ENCODE results near the gene ZNF579.

Gene ZNF579

DNA sequence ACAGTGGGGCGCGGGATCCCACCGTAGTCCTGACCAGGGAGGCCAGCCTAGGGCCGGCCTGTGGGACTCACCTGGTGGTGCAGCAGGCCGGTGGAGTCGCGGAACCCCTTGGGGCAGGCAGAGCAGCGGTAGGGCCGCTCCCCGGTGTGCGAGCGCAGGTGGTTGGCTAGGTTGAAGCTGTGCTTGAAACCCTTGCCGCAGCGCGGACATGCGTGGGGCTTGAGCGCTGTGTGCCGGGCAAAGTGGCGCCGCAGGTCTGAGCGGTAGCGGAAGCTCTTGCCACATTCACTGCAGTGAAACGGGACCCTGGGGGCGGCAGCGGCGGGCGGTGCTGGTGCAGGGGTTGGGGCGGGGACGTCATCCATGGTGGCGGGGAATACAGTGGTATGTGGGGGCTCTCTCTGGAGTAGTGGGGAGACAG is 16.9 kb upstream of the ZNF579 start:
- H3K27ac ChIP-seq, result peak overlapping the region; percentile 21; the same call in 1 of the 2 replicates
- ChIA-PET POLR2A (ENCODE audit: low non-redundant PET) (no interaction called here), CTCF (no interaction called here)
- DNase-seq (ENCODE audit: low spot score), result no peak
- TF ChIP-seq, protein P1, sequence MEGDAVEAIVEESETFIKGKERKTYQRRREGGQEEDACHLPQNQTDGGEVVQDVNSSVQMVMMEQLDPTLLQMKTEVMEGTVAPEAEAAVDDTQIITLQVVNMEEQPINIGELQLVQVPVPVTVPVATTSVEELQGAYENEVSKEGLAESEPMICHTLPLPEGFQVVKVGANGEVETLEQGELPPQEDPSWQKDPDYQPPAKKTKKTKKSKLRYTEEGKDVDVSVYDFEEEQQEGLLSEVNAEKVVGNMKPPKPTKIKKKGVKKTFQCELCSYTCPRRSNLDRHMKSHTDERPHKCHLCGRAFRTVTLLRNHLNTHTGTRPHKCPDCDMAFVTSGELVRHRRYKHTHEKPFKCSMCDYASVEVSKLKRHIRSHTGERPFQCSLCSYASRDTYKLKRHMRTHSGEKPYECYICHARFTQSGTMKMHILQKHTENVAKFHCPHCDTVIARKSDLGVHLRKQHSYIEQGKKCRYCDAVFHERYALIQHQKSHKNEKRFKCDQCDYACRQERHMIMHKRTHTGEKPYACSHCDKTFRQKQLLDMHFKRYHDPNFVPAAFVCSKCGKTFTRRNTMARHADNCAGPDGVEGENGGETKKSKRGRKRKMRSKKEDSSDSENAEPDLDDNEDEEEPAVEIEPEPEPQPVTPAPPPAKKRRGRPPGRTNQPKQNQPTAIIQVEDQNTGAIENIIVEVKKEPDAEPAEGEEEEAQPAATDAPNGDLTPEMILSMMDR (conservative IDR thresholded peaks at IDR 0.05; ENCODE audit: low read depth), result no peak

DNA sequence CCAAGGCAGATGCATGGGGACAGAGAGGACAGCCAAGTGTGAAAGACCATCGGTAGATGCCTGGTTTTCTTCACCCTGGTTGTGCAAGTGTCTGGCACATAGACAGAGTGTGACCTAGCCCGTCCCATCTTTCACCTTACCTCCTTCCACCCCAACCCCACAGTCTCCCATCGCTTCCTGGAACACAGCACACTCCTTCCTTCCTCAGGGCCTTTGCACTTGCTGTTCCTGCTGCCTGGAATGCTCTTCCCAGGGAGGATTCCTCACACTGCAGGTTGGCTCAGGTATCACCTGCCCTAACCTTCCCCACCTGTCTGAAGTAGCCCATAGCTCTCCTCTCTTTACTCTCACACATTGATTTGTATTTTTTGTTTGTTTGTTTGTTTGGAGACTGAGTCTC is 15.7 kb upstream of the ZNF579 start:
- H3K27ac ChIP-seq, result no peak overlapping the region
- TF ChIP-seq, protein P1 (conservative IDR thresholded peaks at IDR 0.05; ENCODE audit: low read depth), result no peak
- DNase-seq (ENCODE audit: low spot score), result no peak
- POLR2A ChIA-PET (ENCODE audit: low non-redundant PET), result no interaction called here
- CTCF ChIA-PET, result no interaction called here

- POLR2A ChIA-PET (ENCODE audit: low non-redundant PET), result interaction anchor here (0.5 kb wide), 1 partner anchor 40 kb away, joined by 3 read pairs; no protein-coding TSS in a partner anchor
- no peak for DNase-seq (ENCODE audit: low spot score)
- TF ChIP-seq, protein P1 (conservative IDR thresholded peaks at IDR 0.05; ENCODE audit: low read depth), result no peak
- CTCF ChIA-PET, result no interaction called here
- H3K27ac ChIP-seq, result no peak overlapping the region
These were observed 14.4 kb upstream of the ZNF579 start for GRCh38 chr19:55594996-55595545.

- peak overlapping the region; percentile 35 for H3K27ac ChIP-seq
- ChIA-PET CTCF (no interaction called here), POLR2A (ENCODE audit: low non-redundant PET) (no interaction called here)
- DNase-seq (ENCODE audit: low spot score), result no peak
- TF ChIP-seq, protein P1 (conservative IDR thresholded peaks at IDR 0.05; ENCODE audit: low read depth), result no peak
These were observed 12.6 kb upstream of the ZNF579 start for GRCh38 chr19:55593096-55593772.

DNA sequence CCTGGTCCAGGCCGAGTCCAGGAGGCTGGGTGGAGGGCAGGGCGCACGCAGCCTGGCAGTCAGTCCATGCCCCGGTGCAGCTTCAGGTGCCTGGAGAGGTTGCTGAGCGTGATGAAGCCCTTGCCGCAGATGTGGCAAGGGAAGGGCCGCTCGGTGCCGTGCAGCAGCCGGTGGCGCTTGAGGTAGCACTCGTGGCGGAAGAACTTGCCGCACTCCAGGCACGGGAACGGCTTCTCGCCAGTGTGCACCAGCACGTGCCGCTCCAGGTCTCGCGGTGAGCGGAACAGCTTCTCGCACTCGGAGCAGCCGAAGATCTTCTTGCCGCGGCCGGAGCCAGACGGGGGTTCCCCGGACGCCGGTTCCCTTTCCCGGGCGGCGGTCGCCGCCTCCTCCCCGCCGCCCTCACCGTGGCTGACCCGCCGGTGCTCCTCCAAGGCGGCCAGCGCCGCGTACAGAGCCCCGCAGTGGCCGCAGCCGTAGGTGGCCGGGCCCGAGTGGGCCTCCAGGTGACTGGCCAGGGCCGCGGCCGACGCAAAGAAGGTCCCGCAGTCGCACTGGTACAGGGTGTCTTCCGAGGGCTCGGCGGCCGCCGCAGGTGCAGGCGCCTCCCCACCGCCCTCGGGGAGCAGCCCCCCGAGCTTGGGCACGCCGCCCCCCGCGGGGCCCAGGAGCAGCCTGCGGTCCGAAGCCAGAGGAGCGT is 11.9 kb upstream of the ZNF579 start:
- TF ChIP-seq, protein P1 (conservative IDR thresholded peaks at IDR 0.05; ENCODE audit: low read depth), result no peak
- POLR2A ChIA-PET (ENCODE audit: low non-redundant PET), result no interaction called here

DNA sequence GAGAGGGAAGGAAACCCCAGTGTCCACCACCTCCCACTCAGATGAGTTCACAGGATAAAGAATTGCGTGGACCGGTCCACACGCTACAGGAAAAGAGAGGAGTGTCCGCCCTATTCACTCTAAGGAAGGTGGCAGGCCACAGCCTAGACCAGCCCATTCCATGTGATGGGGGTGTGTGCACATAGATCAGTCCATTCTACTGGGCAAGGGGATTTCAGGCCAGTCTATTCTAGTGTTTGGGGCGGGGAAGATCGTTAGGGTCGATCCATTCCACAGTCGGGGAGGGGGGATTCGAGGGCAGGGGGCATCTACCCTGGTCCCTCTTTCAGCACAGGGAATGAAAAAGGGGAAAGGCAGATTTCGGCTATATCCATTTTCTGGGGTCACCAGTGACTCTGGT is 10.9 kb upstream of the ZNF579 start:
- no peak for DNase-seq (ENCODE audit: low spot score)
- TF ChIP-seq, protein P1 (conservative IDR thresholded peaks at IDR 0.05; ENCODE audit: low read depth), result no peak
- H3K27ac ChIP-seq, result no peak overlapping the region
- ChIA-PET CTCF (no interaction called here), POLR2A (ENCODE audit: low non-redundant PET) (no interaction called here)

More for the DNA sequence above, 11.9 kb upstream of the ZNF579 start:
- no peak overlapping the region for H3K27ac ChIP-seq
- CTCF ChIA-PET, result no interaction called here
- no peak for DNase-seq (ENCODE audit: low spot score)
